HepG2 (cell line): ENCODE measurements around the gene SLC24A2.

ENCODE experiments used
- ATF3 ChIP-seq: sonication (generic); formaldehyde crosslinking; IDR thresholded peaks from 2 replicates; pipeline ENCODE4 v1.4.0; 2020; ENCODE audit warnings: missing genetic modification reagents
- CREB1 ChIP-seq, 2 experiments: fragments of 450-650 bp in 1 of 2; IDR thresholded peaks; 2 replicates each; pipeline ENCODE4 v1.6.1; 2016 to 2017; ENCODE audit warnings: control low read depth in 1 of 2, mild to moderate bottlenecking in 1 of 2, missing compliant biosample characterization in 1 of 2, missing genetic modification characterization in 1 of 2
- KAT2B ChIP-seq: fragments of 150-350 bp; IDR thresholded peaks from 2 replicates; pipeline ENCODE4 v1.6.1; 2014; ENCODE audit warnings: low read depth, low read length, borderline replicate concordance
- KLF16 ChIP-seq, 2 experiments: sonication (generic) in 1 of 2; formaldehyde crosslinking in 1 of 2; IDR thresholded peaks; 2 replicates each; pipeline versions ENCODE4 v1.6.1 to v1.8.0; 2016 to 2023; ENCODE audit warnings: missing genetic modification reagents in 2 of 2, missing compliant biosample characterization in 1 of 2
- PCBP2 ChIP-seq: fragments of 200-400 bp; formaldehyde crosslinking; optimal IDR thresholded peaks from 2 replicates; pipeline ENCODE3; 2018; ENCODE audit warnings: low read length, low read depth; ENCODE audit not compliant: poor library complexity, severe bottlenecking
- TCF7 ChIP-seq: sonication (generic); IDR thresholded peaks from 2 replicates; pipeline ENCODE4 v1.6.1; 2016; ENCODE audit warnings: antibody characterized with exemption, low read depth
- ZFP90 ChIP-seq: sonication (generic); formaldehyde crosslinking; IDR thresholded peaks from 2 replicates; pipeline ENCODE4 v1.8.0; 2022; ENCODE audit warnings: missing genetic modification reagents, mild to moderate bottlenecking, inconsistent platforms, borderline replicate concordance
- ZNF124 ChIP-seq: sonication (generic); formaldehyde crosslinking; IDR thresholded peaks from 2 replicates; pipeline ENCODE4 v1.4.0; 2020; ENCODE audit warnings: missing genetic modification reagents
- TF ChIP-seq, protein P1 (sequence below): sonication (generic); formaldehyde crosslinking; IDR thresholded peaks from 2 replicates; pipeline ENCODE4 v1.4.0; 2020; ENCODE audit warnings: low read depth, mild to moderate bottlenecking, missing genetic modification reagents
- TF ChIP-seq, protein P2 (sequence below): IDR thresholded peaks from 2 replicates; pipeline ENCODE4 v1.6.1; 2012; ENCODE audit warnings: low read depth, low read length, improper control_type of control experiment

GRCh38 chr9:19746223-19746622 lies 42.6 kb downstream of the SLC24A2 start:
- no peak for TF ChIP-seq KAT2B
- no peak for TF ChIP-seq TCF7
- no peak for TF ChIP-seq KLF16 (CRISPR knock-in tag; IDR thresholded peaks at IDR 0.05)
- no peak for TF ChIP-seq PCBP2
- TF ChIP-seq ATF3 (CRISPR knock-in tag) = no peak
- TF ChIP-seq, protein P1, sequence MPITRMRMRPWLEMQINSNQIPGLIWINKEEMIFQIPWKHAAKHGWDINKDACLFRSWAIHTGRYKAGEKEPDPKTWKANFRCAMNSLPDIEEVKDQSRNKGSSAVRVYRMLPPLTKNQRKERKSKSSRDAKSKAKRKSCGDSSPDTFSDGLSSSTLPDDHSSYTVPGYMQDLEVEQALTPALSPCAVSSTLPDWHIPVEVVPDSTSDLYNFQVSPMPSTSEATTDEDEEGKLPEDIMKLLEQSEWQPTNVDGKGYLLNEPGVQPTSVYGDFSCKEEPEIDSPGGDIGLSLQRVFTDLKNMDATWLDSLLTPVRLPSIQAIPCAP (CRISPR knock-in tag) = no peak
- no peak for TF ChIP-seq ZFP90 (CRISPR knock-in tag)
- TF ChIP-seq CREB1 (IDR thresholded peaks at IDR 0.05) = no peak
- TF ChIP-seq CREB1 (CRISPR knock-in tag; IDR thresholded peaks at IDR 0.05) = no peak
- no peak for TF ChIP-seq ZNF124 (CRISPR knock-in tag)
- TF ChIP-seq, protein P2, sequence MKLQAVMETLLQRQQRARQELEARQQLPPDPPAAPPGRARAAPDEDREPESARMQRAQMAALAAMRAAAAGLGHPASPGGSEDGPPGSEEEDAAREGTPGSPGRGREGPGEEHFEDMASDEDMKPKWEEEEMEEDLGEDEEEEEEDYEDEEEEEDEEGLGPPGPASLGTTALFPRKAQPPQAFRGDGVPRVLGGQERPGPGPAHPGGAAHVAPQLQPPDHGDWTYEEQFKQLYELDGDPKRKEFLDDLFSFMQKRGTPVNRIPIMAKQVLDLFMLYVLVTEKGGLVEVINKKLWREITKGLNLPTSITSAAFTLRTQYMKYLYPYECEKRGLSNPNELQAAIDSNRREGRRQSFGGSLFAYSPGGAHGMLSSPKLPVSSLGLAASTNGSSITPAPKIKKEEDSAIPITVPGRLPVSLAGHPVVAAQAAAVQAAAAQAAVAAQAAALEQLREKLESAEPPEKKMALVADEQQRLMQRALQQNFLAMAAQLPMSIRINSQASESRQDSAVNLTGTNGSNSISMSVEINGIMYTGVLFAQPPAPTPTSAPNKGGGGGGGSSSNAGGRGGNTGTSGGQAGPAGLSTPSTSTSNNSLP = no peak
